T-helper 22 cell (primary cell): Measurements from ENCODE around the gene HOXB4.

ENCODE experiments used
- DNase-seq: peaks from one replicate; pipeline ENCODE4 v3.0.0-alpha.2; 2020; ENCODE audit warnings: low read depth

HOXB4 gene

GRCh38 chr17:48559122-48559839 lies 18.9 kb downstream of the HOXB4 start:
- DNase-seq = no peak

GRCh38 chr17:48558831-48559121 lies 19.4 kb downstream of the HOXB4 start:
- no peak for DNase-seq

DNA sequence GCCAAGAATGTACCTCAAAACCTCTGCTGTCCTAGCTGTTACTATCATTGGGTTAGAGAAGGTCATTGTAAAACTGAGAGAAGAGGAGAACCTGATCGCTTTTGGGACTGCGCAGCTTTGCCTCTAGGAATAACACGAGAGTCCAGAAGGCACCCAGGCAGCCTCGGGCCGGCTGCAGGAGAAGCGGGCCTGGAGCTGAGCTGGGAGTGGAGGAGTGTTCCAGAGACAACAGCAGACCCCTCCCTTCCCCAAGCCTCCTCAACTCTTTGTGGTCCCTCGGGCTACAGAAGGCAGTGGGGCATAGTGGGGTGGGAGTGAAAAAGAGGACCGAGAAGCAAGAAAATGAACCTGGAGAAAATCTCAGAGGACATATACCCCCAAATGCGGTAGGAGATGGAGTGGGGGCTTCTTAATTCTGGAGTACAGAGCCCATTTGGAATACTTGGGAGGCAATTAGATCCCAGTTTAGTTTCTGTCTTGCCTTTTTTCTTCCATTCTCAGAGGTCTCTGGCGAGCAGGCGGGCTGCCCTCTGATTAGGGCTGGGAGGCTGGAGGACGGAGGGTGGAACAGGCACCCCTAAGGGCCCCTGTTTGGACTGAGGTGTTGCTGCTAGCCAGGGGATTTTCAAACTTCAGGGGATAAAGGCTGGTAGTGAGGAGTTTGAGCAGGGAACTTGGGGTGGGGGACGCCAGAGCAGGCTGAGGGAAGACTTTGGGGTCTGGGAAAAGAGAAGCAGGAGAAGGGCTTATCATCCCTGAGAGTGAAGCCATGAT lies 19.9 kb downstream of the HOXB4 start:
- no peak for DNase-seq

DNA sequence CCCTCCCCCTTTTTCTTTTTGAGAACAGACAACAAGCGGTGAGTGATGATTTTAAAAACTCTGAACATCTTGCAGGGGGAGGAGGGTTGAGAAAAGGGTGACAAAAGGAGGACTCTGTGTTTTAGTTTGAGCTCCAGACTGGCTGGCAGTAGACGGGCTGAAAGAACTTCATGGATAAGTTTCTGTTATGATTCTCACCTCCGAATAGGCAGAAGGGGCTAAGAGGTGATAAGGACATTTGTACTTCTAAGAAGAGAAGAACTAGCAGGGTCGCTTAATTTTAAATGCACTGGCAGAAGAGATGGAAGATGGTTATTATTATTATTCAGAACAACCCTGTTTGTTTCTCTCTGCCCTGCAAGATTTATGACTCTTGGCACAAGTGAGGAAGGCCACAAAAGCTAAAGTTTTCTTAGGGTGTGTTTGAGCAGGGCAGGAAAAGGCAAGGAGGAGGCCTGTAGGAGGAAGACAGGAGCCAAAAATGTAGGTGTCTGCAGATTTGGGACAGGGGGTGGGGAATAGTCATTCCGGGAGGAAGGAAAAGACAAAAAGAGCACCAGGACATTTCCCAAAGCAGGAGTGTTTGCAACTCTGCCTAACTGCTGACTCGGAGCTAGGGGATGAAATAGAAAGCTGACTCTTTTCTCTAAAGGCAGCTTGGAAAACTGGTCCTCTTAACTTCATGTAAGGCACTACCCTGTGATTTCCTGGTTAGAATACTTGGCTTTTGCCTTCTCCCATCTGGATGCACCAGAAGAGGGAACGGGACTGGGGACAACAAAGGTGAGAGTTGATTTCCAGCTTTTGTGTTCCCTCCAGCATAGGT lies 21.4 kb downstream of the HOXB4 start:
- DNase-seq = no peak

GRCh38 chr17:48556229-48556575 lies 21.9 kb downstream of the HOXB4 start:
- DNase-seq = no peak

DNA sequence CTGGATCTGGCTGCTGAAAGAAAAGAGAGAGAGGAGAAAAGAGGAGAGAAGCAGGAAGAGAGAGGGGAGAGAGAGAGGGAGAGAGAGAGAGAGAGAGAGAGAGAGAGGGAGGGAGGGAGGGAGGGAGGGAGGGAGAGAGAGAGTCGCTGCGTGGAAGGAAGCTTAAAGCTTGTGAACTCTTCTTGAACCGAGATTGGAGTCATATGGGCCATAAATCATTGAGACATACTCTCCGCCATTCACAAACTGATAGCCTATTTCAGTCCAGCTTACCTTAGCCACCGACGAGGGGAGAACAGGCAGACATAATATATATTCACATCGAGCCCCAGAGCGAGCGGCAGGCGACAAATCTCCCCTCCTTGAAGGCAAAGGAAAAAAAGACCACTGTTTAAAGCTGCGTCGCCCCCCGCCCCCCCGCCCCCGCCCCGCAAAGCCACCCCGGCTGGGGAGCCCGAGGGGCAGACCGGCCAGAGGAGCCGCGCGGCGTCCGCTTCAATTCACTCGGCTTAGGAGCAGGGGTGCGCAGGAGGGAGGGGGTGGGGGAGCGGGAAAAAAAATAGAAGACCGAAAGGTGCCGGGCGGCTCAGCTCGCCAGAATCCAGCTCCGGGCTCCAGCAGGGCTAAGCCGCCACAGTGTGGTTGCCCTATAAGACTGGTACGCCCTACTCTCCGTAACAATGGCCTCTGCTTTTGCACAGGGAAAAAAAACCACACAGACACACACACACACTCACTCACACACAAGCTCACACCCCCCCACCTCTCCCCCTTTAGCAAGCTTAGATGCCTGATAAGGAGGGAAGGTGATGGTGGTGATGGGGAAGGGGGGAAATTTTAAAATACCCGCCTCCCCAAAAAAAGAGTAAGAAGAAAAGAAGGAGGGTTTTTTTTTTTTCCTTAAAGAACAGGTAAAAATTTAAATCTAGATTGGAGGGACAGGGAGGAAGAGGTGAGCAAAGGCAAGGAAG lies 22.6 kb downstream of the HOXB4 start:
- DNase-seq = no peak

DNA sequence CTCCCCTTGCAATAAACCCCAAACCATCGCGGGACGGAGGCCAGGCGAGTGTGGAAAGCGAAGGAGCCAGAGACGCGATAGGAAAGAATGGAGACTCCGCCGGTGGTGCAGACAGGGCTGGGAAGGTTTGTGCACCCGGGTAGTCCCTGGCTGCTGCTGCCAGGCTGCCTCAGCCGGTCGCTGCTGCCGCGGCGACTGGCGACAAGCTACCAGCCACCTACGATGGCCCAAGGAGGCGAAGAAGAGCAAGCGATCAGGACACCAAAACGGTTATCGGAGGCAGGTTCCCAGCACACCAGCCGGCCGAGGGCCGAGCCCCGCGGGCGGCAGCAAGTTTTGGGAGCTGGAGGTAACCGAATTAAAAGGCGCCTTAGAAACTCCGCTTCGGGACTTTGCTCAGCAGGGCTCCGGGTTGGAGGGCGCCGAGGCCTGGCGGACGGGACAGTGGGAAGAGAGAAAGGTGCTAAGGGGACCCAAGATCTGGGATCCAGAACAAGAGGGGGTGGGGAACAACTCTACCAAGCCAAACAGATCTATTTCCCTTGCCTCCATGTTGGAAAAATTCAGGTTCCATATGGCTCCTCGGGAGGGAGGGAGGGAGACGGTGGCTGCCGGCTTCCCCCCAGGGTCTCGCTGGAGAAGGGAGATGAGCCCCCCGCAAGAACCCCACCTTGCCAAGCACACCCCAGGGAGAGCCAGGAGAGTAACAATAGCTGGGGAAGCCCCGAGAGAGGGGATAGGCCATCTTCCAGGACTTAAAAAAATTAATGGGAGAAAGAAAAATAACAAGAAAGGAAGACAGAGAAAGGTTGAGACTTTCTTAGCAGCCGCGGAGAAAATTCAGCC lies 23.5 kb downstream of the HOXB4 start:
- DNase-seq = no peak

GRCh38 chr17:48553826-48554225 lies 24.3 kb downstream of the HOXB4 start:
- no peak for DNase-seq

GRCh38 chr17:48553190-48553547 lies 25.0 kb downstream of the HOXB4 start:
- no peak for DNase-seq

- no peak for DNase-seq
These were observed 25.5 kb downstream of the HOXB4 start for GRCh38 chr17:48552466-48553189.

GRCh38 chr17:48551596-48552465 lies 26.3 kb downstream of the HOXB4 start:
- DNase-seq = no peak

DNA sequence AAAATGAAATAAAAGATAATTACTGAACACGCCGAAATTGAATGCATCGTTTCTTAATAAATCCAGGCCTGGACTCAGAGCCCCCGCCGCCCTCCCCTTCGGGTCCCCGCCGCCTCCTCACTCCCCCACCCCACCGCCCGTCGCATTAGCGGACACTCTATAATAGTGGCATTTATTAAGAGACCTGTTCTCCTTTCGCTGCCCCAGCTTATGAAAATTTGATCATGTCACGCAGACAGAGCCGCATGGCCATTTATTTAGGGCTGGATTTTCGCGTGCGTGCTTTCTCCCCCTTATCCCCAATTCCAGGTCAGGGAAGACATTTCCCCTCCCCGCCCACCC lies 27.0 kb downstream of the HOXB4 start:
- no peak for DNase-seq

- DNase-seq = no peak
These were observed 27.5 kb downstream of the HOXB4 start for GRCh38 chr17:48550502-48551213.

DNA sequence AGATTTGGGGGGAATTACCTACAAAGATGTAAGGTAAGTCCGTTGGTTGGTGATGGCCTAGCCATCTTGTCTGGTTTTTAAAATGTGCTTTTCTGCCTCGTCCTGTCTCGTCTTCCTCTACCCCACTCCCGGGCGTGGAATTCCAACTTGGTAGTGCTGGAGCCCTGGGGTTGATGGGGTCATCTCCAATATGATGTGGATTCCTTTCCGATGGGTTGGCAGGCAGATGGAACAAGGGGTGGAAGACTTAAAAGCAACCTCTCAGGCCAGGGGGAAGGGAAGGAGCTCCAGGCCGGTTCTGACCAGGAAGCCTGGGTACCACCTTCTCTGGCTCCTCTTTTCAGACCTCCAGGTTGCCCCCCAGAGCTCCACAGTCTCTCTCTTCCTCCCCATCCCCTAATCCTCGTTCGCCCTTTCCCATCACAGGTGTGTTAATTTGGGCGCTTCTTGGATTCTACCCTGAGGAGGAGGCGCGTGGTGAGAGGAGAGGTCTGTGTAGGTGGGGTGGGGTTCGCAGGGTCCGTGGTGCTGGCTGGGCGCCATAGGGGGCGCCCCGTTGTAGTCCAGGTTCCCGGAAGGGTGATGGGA lies 28.1 kb downstream of the HOXB4 start:
- no peak for DNase-seq

GRCh38 chr17:48549281-48549630 lies 28.9 kb downstream of the HOXB4 start:
- no peak for DNase-seq

DNA sequence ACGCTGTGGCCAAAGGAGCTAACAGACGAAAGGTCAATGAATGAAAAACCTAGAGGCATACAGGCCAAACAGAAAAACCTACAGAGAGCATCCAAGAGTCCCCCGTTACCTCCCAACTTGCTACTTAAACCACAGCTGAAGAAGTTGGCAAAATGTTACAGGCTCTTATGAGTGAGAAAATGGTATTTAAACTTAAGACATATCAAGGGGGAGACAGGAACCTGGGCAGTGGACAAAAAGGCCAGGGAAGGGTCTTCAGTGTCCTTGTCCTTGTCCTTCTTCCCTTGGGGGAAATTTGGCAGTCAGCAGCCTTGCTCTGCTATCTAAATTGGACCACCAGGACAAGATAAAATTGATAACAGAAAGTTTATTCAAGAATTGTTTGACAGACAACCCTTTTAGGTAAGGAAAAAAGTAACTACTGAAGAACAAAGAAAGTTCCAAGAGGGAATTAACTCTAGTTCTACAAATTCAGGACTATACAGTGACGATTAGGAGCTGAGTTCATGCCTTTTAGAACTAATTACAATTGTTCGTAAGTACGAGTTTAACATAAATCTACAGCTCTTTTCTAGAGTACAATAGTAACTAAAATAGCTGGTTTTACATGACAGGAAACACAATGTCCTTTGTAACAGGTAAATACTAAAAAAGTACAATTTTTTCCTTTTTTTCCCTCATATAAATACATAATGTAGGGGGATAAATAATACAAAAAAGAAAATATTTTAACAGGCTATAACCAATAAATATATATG lies 29.4 kb downstream of the HOXB4 start:
- no peak for DNase-seq

DNA sequence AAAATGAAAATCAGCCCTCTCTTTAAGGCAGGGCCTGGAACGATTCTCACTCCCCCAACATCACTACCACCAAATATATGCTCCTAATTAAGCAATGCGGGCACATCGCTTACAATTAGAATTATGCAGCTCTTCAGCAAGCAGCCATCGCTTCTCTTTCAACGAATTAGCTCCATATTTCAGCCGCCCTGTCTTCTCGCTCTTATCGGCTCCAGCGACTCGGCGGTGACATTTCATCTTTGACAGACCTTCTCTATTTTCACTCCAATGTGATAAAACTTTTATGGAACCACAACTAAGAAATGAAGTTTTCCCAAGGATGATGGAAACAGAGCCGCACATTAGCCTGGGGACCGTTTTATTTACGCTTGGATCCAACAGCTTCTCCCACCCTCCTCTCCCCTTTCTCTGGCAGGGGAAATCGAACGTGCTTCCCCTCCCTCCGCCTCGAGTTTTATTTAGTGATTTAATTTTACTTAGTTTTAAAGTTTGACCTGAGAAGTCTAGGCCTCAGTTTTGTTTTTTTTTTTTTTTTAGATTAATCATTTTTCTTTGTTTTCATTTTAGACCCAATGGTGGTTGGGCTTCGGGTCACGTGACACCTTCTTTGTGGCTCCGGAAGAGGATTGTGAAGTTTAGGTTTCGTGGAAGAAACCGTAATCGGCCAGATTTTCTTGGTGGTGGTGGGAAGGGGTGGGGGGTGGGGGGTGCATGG lies 30.2 kb downstream of the HOXB4 start:
- DNase-seq = peak; percentile 45
